Measurements from ENCODE around the gene SCNN1A.

Gene SCNN1A

DNA sequence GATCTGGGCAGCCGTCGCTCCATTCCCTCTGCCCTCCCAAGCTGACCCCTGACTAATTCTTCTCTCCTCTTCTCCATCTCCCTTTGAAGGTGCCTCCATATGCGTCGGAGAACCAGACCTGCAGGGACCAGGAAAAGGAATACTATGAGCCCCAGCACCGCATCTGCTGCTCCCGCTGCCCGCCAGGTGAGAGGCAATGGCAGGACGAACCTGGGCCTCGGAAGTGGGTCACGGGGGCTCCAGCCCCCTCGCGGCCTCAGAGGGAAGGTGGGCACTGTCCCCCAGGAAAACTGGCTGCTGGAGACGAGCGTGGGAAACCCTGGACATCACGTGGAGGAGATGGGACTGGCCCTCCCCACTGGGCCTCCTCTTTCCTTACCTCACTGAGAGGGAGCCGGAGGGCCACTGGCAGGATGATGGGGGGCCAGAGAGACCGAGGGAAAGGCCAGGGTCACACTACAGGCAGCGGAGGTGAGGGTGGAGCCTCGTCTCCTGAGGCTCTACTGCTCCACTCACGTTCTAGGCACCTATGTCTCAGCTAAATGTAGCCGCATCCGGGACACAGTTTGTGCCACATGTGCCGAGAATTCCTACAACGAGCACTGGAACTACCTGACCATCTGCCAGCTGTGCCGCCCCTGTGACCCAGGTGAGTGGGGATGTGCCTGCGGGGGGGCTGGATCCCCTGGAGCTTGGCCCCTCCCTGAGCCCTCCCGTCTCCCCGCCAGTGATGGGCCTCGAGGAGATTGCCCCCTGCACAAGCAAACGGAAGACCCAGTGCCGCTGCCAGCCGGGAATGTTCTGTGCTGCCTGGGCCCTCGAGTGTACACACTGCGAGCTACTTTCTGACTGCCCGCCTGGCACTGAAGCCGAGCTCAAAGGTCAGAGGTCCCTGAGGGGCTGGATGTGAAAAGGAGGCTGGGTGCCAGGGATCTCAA is 9.4 kb upstream of the SCNN1A start:
- no peak for DNase-seq (ENCODE audit: low read depth in 3 of 3, low spot score in 1 of 3)

DNA sequence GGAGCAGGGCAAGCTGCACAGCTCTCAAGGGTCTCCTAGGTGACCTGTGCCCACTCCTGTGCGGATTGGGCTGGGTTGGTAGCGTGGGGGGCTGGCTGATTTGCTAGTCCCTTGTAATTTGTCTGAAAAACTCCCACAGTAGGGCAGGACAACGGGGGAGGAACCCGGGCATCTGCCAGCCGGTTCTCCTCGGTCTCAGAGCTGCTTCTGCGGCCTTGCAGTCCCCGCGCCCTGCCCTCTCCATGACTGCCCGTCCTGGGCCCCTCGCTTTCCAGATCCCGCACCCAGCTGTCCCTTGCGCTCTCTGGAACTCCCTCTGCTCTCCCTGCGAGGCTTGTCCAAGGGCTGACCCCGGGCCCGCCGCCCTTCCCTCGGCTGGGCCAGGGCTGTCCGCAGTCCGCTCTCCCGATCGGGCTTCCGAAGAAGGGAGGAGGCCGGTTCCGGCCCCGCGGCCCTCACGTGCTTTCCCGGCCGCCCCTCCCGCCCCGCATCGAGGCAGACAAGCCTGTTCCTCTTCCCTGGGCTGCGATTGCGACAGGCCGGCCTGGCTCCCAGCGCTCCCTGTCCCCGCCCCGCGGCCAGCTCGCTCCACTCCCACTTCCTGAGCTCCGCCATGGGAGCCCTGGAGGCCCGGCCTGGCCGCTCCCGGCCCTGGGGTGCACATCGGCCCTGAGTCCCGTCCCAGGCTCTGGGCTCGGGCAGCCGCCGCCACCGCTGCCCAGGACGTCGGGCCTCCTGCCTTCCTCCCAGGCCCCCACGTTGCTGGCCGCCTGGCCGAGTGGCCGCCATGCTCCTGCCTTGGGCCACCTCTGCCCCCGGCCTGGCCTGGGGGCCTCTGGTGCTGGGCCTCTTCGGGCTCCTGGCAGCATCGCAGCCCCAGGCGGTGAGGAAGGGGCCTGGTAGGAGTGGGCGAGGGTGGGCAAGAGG is 8.5 kb upstream of the SCNN1A start, which contains the start of gene LTBR:
LTBR (plus strand) TSS at position 591 of the 927 bp plus-strand sequence; CDS start at position 788, 197 bp downstream.
- no peak for DNase-seq (ENCODE audit: low read depth in 3 of 3, low spot score in 1 of 3)

DNA sequence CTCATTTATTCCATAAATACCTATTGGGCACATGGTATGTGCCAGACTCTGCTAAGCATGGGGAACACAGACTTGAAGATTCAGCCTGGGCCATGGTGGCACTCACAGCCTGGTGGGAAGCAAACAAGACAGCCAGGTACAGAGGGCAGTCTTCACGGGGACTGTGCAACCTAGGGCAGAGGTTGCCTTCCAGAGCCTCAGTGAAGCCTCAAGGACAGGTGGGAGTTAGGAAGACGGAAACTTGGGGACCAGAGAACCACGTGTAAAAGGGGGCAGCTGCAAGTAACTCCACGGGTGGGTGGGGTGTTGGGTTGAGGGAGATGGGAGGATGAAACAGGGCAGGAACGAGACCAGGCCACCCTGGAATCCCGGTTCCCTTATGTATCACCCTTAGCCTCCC is 7.6 kb upstream of the SCNN1A start:
- no peak for DNase-seq (ENCODE audit: low read depth in 3 of 3, low spot score in 1 of 3)

DNA sequence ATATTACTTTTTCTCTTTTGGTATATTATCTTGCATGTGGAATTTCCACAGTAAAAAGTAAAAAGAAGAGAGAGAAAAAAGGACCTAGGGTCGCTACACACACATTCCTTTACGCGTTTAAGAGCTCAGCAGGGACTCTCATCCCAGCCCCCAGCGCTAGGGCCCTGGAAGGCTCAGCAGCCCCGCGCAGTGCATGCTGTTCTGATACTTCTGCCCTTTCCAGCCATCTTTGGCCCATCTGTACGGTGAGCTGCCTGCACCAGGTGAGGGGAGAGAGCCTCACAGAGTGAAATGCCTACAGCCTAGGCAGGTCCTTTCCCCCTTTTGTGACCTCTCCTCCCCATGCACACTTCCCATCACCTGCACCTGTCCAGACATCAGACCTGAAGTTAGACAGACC is 7.0 kb upstream of the SCNN1A start:
- DNase-seq (ENCODE audit: low read depth in 3 of 3, low spot score in 1 of 3) = no peak

GRCh38 chr12:6380141-6381121 is 5.1 kb upstream of the SCNN1A start:
- DNase-seq (ENCODE audit: low read depth in 3 of 3, low spot score in 1 of 3) = no peak

DNA sequence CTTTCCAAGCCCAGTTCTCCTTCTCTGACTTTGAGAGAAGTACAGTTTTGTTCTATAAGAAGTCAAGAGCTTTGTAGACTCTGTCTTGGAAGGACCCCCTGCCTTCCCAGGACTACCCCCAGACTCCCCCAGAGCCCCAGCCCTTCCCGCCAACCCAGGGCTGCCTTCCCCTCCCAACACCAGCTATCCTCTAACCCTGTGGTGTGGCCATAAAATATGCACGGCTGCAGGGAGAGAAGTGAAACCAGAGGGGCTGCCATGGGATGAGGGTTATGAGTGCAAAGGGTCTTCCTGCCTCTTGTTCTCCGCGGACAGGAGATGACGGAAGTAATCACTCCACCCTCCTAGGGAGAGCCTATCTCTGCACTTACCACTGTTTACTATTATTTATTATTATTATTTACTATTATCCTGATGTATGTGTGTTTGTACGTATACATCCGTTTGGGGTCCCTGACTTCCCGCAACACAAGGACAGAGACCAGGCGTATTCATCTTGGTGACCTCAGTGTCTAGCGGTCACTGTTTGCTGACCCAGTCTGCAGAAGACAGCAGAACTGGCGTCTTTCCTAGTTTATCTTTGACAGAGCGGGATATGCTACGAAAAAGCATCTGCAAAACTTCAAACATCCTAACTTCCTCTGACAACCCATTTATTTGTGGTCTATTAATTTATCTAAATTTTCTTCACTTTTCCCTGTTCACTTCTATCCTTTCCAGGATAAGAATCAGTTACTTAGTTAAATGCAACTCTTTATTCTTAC is 3.5 kb upstream of the SCNN1A start:
- no peak for DNase-seq (ENCODE audit: low read depth in 3 of 3, low spot score in 1 of 3)

GRCh38 chr12:6377667-6377994 is 2.3 kb upstream of the SCNN1A start:
- DNase-seq (ENCODE audit: low read depth in 3 of 3, low spot score in 1 of 3) = no peak

DNA sequence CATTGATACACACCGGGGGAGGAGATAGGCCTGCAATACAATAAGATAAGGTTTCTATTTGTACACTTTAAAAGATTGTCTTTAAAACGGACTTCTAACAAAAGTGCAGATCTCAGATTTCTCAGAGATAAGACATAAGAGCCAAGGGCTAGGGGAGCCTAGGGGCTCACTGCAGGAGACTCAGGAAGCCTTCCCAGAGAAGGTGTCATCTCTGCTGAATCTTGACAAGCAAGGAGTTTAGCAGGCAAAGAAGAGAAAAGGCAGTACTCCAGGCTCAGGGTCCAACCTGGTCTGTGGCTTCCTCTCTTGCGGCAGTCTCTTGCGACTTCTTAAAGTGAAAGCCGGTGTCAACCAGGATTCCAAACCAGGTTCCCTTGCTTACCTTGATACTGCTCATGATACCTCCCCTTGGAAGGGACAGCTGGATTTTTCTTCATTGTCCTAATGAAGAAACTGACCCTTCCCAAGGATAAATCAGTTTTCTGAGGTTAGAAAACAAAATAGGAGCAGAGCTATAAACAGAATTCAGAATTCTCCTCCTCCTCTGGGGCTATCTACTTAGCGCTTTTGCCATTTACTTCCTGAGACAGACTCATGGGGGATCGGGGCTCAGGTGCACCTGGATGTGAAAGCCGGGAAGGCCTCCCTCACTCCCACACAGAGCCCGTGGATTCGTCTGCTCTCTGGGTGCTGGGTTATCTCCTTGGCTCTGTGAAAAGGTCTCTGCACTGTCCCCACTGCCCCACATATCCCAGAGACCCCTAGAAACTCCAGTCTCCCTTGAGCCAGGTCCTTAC is 1.7 kb upstream of the SCNN1A start:
- no peak for DNase-seq (ENCODE audit: low read depth in 3 of 3, low spot score in 1 of 3)

GRCh38 chr12:6376079-6376869 is 911 bp upstream of the SCNN1A start:
- DNase-seq (ENCODE audit: low read depth in 3 of 3, low spot score in 1 of 3) = no peak

- DNase-seq (ENCODE audit: low read depth in 3 of 3, low spot score in 1 of 3) = no peak
Measured at GRCh38 chr12:6374786-6375160, 590 bp downstream of the SCNN1A start.

GRCh38 chr12:6374028-6374785 is 1.2 kb downstream of the SCNN1A start:
- no peak for DNase-seq (ENCODE audit: low read depth in 3 of 3, low spot score in 1 of 3)

GRCh38 chr12:6373022-6373787 is 2.2 kb downstream of the SCNN1A start:
- DNase-seq (ENCODE audit: low read depth in 3 of 3, low spot score in 1 of 3) = no peak

DNA sequence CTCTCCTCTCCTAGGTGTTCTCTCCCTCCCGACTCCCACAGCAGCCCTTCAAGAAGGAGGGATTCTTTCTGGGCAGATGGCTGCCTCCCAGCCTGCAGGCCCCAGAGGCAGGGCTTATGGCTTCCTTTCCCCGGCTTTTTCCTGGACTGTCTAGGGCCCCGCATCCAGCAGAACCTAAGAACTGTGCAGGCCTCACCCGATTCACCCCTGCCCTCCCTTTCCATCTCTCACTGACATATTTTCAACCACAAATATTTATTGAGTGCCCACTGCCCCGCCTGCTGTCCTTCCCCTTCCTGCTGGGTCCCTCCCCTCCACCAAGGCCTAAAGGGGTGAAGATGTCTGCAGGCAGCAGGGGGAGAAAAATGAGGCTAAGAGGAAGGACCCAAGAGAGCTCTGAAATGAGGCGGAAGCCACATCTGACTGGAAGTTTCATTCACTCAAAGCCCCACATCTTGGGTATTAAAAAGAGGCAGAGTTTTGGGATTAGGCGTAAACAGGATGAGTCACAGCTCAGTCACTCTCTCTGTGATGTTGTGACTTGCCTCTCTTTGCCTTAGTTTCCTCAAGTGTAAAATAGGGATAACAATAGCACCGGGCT is 2.9 kb downstream of the SCNN1A start:
- no peak for DNase-seq (ENCODE audit: low read depth in 3 of 3, low spot score in 1 of 3)

- DNase-seq (ENCODE audit: low read depth in 3 of 3, low spot score in 1 of 3) = no peak
Measured at GRCh38 chr12:6370994-6371754, 4.2 kb downstream of the SCNN1A start.

DNA sequence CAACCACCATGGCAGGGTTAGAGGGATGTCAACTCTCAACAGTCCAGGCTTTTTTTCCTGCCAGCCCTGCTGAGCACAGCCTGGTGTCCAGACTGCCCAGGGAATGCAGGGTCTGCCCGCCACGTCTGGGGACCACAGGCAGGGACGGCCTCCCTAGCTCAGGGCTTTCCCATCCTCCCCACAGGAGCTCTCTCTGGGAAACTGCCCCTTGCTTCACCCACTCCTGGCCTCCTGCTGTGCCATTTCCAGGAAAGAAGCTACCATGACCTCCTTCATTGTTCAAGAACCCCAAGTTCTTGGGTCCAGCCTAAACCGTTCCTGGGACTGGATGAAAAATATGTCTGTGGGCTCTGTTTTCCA is 4.8 kb downstream of the SCNN1A start:
- DNase-seq (ENCODE audit: low read depth in 3 of 3, low spot score in 1 of 3) = no peak

Data from stimulated activated CD4-positive, alpha-beta T cell treated with anti-CD3 and anti-CD28 coated beads, TNF-alpha, amount 100 ng/mL, for 1 hour (primary cell).